WERI-Rb-1 (cell line): ENCODE results near the gene POSTN.

Experiments used
- DNase-seq: peaks from one replicate; pipeline ENCODE4 v3.0.0-alpha.2; 2020
- H3K27ac ChIP-seq: fragments of 250-450 bp; sonication (Bioruptor Pico); 2 replicates; pipeline ENCODE4 v1.5.1; 2020; ENCODE audit warnings: mild to moderate bottlenecking, moderate library complexity
- H3K27me3 ChIP-seq: fragments of 250-450 bp; sonication (Bioruptor Pico); 2 replicates; pipeline ENCODE4 v1.5.1; 2021; ENCODE audit warnings: mild to moderate bottlenecking, low read depth, moderate library complexity; ENCODE audit not compliant: insufficient read depth, severe bottlenecking
- H3K36me3 ChIP-seq: fragments of 250-450 bp; sonication (Bioruptor Pico); 2 replicates; pipeline ENCODE4 v1.5.1; 2020; ENCODE audit warnings: mild to moderate bottlenecking, moderate library complexity
- H3K4me3 ChIP-seq: 2 replicates; pipeline ENCODE4 v1.5.1; 2011; ENCODE audit warnings: low read depth, mild to moderate bottlenecking, control low read depth, low read length
- H3K9me3 ChIP-seq: fragments of 250-450 bp; sonication (Bioruptor Pico); 2 replicates; pipeline ENCODE4 v1.5.1; 2021; ENCODE audit warnings: mild to moderate bottlenecking, moderate library complexity; ENCODE audit not compliant: severe bottlenecking
- CTCF ChIP-seq: IDR thresholded peaks from 2 replicates; pipeline ENCODE4 v1.5.1; 2011; ENCODE audit warnings: low read depth, mild to moderate bottlenecking, control low read depth, inconsistent platforms, low read length

POSTN gene

DNA sequence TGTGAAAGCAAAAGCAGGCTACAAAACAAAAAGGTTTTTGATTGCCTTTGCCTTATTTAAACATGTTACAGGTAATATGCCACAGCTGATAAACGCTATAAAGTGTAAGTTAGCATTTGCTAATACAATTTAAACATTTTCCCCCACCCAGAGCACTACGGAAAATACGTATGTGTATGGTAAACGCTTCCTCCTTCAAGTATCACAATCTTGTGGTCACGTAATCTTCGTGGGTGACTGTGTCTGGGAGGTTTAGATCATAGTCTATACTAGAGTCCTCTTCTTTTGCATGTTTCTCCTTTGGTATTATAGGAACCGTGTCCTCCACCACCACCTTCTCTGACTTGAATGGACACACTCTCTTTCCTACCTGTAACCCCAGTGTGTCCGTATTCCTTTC, 38.1 kb upstream of the POSTN start:
- no peaks in the 10 kb centered on the region for H3K27me3 ChIP-seq
- no peak for DNase-seq
- no peak for TF ChIP-seq CTCF

DNA sequence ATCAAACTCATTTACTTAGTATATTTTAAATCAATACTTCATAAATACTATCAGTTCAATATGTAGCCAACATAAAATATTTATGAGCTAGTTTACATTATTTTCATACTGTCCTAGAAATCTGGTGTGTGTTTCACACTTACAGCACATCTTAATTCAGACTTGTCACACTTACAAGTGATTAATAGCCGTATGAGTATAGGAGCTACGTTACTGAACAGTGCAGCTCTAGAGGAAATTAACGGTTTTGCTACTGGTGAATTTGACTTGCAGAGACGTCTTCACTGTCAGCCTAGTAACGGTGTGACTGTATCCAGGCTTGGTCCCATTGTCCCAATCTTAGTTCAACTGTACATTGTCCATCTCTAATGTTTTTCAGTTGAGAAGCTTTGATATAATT, 33.7 kb upstream of the POSTN start:
- TF ChIP-seq CTCF = no peak
- no peak overlapping the region for H3K27ac ChIP-seq
- no peak overlapping the region for H3K4me3 ChIP-seq
- H3K36me3 ChIP-seq = no peaks in the 10 kb centered on the region
- no peaks in the 10 kb centered on the region for H3K27me3 ChIP-seq
- DNase-seq = no peak
- no peaks in the 10 kb centered on the region for H3K9me3 ChIP-seq

More for the DNA sequence above, 38.1 kb upstream of the POSTN start:
- no peaks in the 10 kb centered on the region for H3K36me3 ChIP-seq
- H3K27ac ChIP-seq = no peak overlapping the region
- H3K4me3 ChIP-seq = no peak overlapping the region
- H3K9me3 ChIP-seq = no peaks in the 10 kb centered on the region

DNA sequence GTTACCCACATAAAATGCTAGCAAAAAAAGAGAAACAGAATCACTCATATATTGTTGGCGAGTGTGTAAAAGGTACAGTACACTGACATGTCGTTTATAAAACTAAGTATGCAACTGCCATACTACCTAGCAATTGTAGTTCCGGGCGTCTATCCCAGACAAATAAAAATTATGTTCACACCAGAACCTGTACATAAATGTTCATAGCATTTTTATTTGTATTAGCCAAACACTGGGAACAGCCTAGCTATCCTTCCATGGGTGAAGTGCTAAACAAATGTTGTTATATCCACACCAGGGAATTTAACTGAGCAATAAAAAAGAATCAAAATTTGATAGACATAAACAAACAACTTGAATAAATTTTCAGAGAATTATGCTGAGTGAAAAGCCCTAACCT, 28.9 kb upstream of the POSTN start:
- H3K4me3 ChIP-seq = no peak overlapping the region
- no peak overlapping the region for H3K27ac ChIP-seq
- no peaks in the 10 kb centered on the region for H3K36me3 ChIP-seq
- H3K27me3 ChIP-seq = no peaks in the 10 kb centered on the region
- no peak for DNase-seq
- no peaks in the 10 kb centered on the region for H3K9me3 ChIP-seq
- TF ChIP-seq CTCF = no peak

DNA sequence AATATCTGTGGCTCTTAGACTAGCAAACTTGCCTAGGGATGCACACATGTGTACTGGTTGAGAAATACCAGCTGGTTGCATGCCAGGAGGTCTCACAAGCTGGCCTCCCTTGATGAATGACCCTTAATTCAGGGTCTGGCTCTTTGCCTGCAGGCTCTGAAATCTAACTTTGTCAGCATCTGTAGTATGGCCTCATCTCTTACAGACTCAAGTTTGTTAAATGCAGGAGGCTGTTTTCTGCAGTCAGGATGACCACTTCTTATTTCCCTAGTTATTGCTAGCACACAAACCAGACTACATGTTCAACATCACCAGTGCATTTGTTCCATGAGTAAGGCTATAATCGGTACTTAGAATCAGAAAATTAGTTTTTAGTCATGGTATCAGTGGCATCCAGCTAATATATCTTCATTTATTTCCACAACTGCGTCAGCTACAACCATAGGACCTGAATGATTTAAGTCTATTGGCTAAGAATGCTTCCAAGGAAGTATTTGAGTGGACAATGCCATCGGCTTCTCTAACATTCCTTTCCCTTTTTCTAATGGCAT, 23.3 kb upstream of the POSTN start:
- Histone ChIP-seq H3K36me3 (no peaks in the 10 kb centered on the region), H3K27me3 (no peaks in the 10 kb centered on the region), H3K9me3 (no peaks in the 10 kb centered on the region), H3K4me3 (no peak overlapping the region), H3K27ac (no peak overlapping the region)
- DNase-seq = no peak
- no peak for TF ChIP-seq CTCF

- Histone ChIP-seq H3K9me3 (no peaks in the 10 kb centered on the region), H3K4me3 (no peak overlapping the region), H3K27ac (no peak overlapping the region), H3K36me3 (no peaks in the 10 kb centered on the region), H3K27me3 (no peaks in the 10 kb centered on the region)
- no peak for DNase-seq
- TF ChIP-seq CTCF = no peak
These were observed 20.0 kb upstream of the POSTN start for GRCh38 chr13:37618554-37618953.

- TF ChIP-seq CTCF = no peak
These were observed 18.6 kb upstream of the POSTN start for GRCh38 chr13:37617173-37617572.

More at GRCh38 chr13:37617173-37617572, 18.6 kb upstream of the POSTN start:
- no peak overlapping the region for H3K4me3 ChIP-seq
- DNase-seq = no peak
- no peak overlapping the region for H3K27ac ChIP-seq
- no peaks in the 10 kb centered on the region for H3K9me3 ChIP-seq
- no peaks in the 10 kb centered on the region for H3K36me3 ChIP-seq
- no peaks in the 10 kb centered on the region for H3K27me3 ChIP-seq
